HG03521 (cell line): ENCODE data around the gene ZNF446.
A peak's percentile ranks its signal among the peaks of the same experiment; 100 is the strongest.
"Not testable (repeated sequence)": the region's sequence is repeated elsewhere in the genome, so short reads cannot be mapped to it uniquely, and the experiment has no call there.

Source experiments
- ATAC-seq: cut with Tn5 transposase; IDR thresholded peaks from one replicate; pipeline ENCODE4 v1.9.1; 2021; ENCODE audit warnings: mild to moderate bottlenecking, moderate library complexity; ENCODE audit not compliant: unreplicated experiment

Gene ZNF446

DNA sequence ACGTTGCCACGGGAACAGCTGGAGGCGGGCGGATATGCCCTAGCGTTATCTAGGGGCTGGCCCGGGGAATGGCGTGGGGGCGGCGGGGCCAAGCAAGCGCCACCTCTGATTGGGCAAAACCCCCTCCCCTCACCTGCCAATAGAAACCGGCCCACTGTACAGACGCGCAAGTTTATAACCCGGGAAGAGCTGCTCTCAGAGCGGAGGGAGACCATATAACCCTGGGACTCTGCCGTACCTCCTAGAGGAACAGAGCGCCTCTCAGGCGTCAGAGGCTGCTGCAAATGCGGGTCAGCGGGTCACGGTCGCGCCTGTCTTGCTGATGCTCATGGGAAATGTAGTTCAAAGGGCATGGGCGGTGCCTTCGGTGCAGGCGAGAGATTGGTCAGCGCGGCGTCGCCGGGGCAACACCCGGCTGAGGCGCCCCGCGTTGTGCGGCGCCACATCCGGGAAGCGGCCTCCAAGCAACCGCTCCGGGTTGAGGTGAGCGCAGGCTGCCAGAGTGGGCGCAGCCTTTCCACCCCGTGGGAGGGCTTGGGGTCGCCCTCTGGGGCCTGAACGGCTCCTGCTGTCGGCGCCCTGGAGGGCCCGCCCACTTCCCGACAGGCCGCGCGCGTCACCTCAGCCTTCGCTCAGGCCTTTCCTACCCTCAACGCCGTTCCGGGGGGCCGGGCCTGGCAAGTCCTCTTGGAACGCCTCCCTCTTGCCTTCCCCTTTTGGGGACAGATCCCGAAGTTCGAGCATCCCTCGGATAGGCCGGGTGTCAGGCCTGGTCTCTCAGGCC is at the start of gene ZNF446:
TSS of gene ZNF446 (plus strand) at position 639 of the 784 bp plus-strand sequence. CDS start 867 bp downstream, outside the sequence.
- ATAC-seq = peak; percentile 76

DNA sequence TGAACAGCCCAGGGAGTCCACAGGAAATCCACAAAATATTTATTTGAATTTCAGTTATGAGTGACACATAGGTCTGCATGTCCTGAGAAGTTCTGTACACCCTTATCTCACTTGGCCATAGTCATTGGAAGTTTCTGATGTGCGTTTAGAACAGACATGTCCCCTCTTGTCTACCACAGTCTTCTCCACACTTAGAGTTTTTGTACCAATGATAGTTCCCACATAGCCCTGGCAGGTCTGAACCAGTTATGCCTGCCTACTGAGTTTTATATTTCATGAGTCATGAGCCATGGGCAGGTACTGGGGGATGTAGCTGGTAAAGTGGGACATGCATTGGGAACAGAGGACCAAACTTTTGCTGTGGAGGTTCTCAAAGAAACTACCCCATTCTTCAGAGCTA is 47.5 kb upstream of the ZNF446 start:
- no peak for ATAC-seq

DNA sequence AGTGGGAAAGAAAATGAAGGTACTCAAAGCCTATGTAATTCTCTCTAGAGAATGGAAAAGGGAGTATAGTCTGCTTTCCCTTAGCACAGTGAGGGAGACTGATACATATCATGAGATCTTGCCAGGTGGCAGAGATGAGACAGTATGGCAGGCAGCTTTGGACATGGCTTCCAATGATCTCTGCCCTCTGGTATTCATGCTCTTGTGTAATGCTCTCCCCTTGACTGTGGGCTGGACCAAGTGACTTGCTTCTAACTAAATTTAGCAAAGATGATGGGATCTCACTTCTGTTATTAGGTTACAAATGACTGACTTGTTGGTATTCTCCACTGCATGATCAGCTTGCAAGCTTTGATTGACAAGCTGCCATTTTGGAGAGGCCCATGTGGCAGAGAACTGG is 46.4 kb upstream of the ZNF446 start:
- ATAC-seq = no peak

DNA sequence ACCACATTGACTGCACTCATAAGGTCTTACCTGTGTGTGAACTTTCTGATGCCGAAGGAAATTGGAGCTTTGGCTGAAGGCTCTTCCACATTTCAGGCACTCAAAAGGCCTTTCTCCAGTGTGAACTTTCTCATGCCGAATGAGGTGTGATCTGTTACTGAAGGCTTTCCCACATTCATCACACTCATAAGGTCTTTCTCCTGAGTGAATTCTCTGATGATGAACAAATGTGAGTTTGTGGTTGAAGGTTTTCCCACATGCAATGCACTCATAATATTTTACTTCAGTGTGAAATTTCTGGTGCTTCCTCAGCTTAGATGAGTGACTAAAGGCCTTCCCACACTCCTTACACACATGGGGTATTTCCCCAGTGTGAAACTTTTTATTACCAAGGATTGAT is 41.9 kb upstream of the ZNF446 start:
- no peak for ATAC-seq

DNA sequence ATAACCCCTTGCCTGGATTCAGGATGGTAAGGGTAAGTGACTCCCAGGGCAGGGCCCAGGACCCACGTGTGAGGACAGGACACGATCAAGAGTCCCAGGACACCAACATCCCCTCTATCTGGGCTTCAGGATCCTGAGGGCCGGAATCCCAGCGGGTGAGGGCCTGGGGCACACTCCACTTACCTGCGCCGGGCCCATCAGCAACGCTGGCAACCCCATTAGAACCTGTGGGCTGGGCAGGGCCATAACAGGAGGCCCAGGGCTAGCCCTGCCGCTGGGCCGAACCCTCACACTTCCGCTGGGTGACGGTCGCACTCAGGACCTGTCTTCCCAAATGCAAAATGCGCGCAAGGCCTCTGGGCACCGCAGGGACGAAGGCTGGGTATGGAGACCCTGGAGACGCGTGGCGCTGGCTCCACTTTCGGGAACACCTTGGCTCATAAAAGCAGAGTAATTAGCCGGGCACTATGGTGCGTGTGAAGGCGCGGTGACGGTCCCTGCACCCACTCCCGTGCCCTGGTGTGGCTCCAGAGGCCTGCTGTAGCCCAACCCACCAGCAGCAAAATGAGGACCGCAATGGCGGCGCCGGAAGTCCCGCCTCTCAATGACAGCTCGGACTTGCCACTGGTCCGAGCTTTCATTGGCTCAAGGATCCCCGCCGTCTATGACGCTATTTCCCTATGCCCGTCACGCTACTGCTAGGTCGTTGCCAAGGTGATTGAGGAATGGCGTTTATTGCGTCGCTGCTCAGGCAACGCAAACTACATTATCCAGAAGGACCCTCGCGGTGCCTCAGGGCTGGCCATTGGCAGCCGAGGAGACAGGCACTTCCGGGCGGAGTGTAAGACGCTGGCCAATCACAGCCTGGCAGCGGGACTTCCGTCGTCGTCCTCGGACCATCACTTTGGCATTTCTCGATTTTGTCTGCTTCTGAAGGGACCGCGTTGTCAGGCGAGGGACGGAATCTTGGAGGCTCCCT is 36.3 kb upstream of the ZNF446 start, which contains the start of gene ZNF132:
TSS of gene ZNF132 (minus strand) at position 578 of the 979 bp plus-strand sequence. CDS start at position 246, 332 bp downstream.
- peak; percentile 86 for ATAC-seq

DNA sequence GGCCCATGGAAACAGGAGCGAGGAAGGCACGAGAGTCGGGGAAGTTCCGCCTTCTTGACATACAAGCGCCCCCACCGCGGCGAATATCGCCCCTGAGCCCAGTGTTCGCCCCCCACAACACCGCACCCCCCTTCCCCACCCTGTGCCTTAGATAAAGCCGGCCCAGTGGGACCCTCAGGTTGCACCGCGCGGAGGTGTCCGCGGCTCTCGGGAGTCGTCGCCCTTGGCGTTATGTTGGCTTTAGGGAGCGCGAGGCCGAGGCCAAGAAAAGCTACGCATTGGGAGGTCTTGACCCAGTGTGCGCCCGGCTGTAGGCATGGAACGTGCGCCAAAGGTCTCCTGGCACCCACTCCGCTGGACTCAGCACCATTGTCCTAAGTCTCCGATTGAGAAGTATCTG is 35.6 kb upstream of the ZNF446 start:
- ATAC-seq = no peak

GRCh38 chr19:58442986-58443385 is 33.2 kb upstream of the ZNF446 start:
- not testable (repeated sequence) for ATAC-seq

DNA sequence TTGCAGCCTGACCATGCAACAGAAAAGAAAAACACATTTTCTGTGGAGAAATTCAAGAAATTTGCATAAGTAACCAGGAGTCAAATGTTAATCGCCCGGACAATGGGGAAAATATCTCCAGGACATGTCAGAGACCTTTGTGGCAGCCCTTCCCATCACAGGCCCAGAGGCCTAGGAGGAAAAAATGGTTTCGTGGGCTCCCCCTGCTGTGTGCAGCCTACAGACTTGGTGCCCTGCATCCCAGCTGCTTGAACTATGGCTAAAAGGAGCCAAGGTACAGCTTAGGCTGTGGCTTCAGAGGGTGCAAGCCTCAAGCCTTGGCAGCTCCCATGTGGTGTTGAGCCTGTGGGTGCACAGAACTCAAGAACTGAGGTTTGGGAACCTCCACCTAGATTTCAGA is 27.3 kb upstream of the ZNF446 start:
- ATAC-seq = not testable (repeated sequence)

GRCh38 chr19:58449980-58450379 is 26.2 kb upstream of the ZNF446 start:
- not testable (repeated sequence) for ATAC-seq

GRCh38 chr19:58450856-58451357 is 25.2 kb upstream of the ZNF446 start:
- no peak for ATAC-seq

DNA sequence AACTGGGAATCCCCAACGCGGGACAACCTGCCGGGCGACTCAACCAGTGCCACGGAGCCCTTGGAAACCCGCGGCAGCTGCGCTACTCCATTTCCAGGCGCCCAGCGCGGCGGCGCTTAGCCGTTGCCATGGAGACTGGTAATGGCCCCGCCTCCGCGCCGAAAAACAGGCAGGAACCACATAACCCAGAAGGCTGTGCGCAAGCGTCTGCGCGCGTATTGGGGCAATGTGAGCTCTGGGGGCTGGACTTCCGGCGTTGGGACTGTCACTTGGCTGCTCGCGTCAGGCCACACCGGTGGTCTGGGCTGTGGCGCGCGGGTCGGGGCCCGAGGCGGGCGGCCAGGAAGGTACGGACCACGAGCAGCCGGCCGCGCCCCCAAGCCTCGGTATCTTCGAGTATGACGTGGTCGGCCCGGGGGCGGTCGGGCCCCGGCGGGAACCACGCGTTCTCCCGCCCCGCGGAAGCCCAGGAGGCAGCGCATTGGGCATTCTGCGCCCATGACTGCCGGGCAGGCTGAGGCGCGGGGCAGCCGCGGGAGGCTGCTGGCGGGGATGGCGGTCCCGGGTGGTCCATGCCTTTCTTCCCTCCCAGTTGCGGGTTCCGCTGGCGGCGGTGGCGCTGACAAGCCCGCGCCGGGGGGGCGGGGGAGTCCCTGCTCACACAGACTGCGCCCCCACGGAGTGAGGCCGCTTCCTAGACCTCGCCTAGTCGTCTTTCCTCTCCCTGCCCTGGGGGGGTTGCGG is 24.6 kb upstream of the ZNF446 start, which contains the start of gene ZNF324B:
TSS of gene ZNF324B (plus strand) at position 265 of the 744 bp plus-strand sequence. CDS start 2,080 bp downstream, outside the sequence.
- peak; percentile 93 for ATAC-seq

DNA sequence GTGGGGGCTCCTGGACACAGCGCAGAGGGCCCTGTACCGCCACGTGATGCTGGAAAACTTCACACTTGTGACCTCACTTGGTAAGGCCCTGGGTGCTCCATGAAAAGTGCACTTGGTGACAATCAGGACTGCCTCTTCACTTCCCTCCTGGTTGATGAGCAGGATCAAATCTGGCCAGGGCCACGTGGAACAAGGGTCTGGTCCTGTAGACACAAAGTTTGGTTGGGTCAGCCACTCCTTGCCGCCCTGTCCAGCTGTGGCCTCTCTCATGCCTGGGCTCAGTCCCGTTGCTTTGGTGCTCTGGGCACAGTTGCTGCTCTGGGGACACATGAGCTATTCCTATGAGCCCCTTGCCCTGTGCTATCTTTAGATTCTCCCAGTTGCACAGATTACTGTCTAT is 22.4 kb upstream of the ZNF446 start:
- no peak for ATAC-seq

DNA sequence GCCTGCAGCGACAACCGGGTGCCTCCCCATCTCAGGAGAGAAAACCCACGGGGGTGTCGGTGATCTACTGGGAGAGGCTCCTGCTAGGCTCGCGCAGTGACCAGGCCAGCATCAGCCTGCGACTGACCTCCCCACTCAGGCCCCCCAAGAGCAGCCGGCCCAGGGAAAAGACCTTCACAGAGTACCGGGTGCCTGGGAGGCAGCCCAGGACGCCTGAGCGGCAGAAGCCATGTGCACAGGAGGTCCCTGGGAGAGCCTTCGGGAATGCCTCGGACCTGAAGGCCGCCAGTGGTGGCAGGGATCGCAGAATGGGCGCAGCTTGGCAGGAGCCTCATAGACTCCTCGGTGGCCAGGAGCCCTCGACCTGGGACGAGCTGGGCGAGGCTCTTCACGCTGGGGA is 20.8 kb upstream of the ZNF446 start:
- no peak for ATAC-seq

DNA sequence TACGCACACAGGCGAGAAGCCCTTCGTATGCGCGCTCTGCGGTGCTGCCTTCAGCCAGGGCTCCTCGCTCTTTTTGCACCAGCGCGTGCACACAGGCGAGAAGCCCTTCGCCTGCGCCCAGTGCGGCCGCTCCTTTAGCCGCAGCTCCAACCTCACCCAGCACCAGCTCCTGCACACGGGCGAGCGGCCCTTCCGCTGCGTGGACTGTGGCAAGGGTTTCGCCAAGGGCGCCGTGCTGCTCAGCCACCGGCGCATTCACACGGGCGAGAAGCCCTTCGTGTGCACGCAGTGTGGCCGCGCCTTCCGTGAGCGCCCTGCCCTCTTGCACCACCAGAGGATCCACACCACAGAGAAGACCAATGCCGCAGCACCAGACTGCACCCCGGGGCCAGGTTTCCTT is 20.0 kb upstream of the ZNF446 start:
- no peak for ATAC-seq

GRCh38 chr19:58460039-58460438 is 16.1 kb upstream of the ZNF446 start:
- ATAC-seq = no peak

DNA sequence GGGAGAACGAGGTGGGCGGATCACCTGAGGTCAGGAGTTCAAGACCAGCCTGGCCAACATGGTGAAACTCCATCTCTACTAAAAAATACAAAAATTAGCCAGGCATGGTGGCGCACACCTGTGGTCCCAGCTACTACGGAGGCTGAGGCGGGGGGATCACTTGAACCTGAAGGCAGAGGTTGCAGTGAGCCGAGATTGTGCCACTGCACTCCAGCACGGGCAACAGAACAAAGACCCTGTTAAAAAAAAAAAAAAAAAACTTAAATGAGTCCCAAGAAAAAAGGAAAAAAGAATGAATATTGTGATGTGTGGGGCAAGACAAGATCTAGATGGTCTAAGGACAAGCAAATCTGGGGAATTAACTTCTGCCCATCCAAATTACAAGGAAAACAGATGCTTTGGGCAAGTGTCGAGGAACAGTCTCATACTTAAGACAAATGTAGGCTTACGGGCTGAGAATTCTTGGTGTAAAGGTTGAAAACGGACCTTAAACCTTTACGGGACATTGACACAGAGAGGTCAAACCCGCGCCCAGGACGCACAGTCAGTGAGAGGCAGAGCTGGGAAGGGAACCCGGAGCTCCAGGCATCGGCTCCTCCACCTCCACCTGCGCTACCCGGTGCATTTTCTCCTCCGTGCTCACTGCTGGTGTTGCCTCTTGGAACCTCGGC is 9.9 kb upstream of the ZNF446 start:
- peak; percentile 19 for ATAC-seq

- ATAC-seq = peak; percentile 94
Observed at GRCh38 chr19:58466760-58467589, 9.2 kb upstream of the ZNF446 start, which contains the start of gene ZNF324. Gene ZNF324, plus strand, starts transcription at chr19:58467080. Its CDS starts 2,106 bp downstream, at chr19:58469186.

- no peak for ATAC-seq
Observed at GRCh38 chr19:58468216-58468839, 7.8 kb upstream of the ZNF446 start.
